Endothelial cell of umbilical vein (primary cell): ENCODE measurements around the gene ZNF568. TPM values are rescaled to one million over a fixed set of nuclear protein-coding genes. Genes with fewer than 3 reads are reported as not detected.

ENCODE experiments used
- BruUV-seq: library from RNA; stranded (reverse); fragments of 400-500 nt; replicated peaks from 2 replicates; lab custom pipeline; 2021; lab: Mats Ljungman, UMichigan
- CTCF ChIA-PET: fragments of 300-600, 350-600 bp; sonication (Branson Sonifier 250); formaldehyde crosslinking; loops from one replicate; lab custom pipeline; 2021; ENCODE audit warnings: antibody characterized with exemption, inconsistent platforms; lab: Charles Lee
- POLR2A ChIA-PET: fragments of 300-600, 350-600 bp; sonication (Branson Sonifier 250); formaldehyde crosslinking; loops from one replicate; lab custom pipeline; 2021; ENCODE audit warnings: antibody characterized with exemption, inconsistent platforms; lab: Charles Lee
- DNase-seq: peaks from one replicate; pipeline ENCODE4 v3.0.0-alpha.2; 2011; ENCODE audit warnings: low read depth, low spot score
- FAIRE-seq: peaks from 2 replicates; lab custom pipeline; 2011; peaks lifted over from hg19 to GRCh38; lab: Jason Lieb, UNC
- H2AFZ ChIP-seq: 2 replicates; pipeline ENCODE4 v1.6.0; 2012; ENCODE audit warnings: low read depth, low read length, control low read depth, inconsistent platforms
- H3K27ac ChIP-seq: 2 replicates; pipeline ENCODE4 v1.5.1; 2011; ENCODE audit warnings: low read depth, mild to moderate bottlenecking, control low read depth, low read length, moderate library complexity; ENCODE audit not compliant: insufficient read depth
- H3K27me3 ChIP-seq, 2 experiments: 2 replicates each; pipeline versions ENCODE4 v1.6.0 to v1.6.1; 2011; ENCODE audit warnings: low read length in 2 of 2, mixed read lengths in 1 of 2; ENCODE audit not compliant: control insufficient read depth in 2 of 2, insufficient read depth in 2 of 2
- H3K36me3 ChIP-seq, 2 experiments: 2 replicates in 1 of 2; 3 replicates in 1 of 2; pipeline ENCODE4 v1.5.1; 2011; ENCODE audit warnings: low read length in 2 of 2, mild to moderate bottlenecking in 1 of 2, moderate library complexity in 1 of 2; ENCODE audit not compliant: control insufficient read depth in 2 of 2, insufficient read depth in 2 of 2; ENCODE audit errors: extremely low read depth in 1 of 2
- H3K4me1 ChIP-seq: 3 replicates; pipeline ENCODE4 v1.5.1; 2011; ENCODE audit warnings: mild to moderate bottlenecking, low read length; ENCODE audit not compliant: control insufficient read depth, insufficient read depth; ENCODE audit errors: extremely low read depth
- H3K4me2 ChIP-seq: 2 replicates; pipeline ENCODE4 v1.6.1; 2011; ENCODE audit warnings: low read length, control low read depth, mixed read lengths; ENCODE audit not compliant: insufficient read depth
- H3K4me3 ChIP-seq, 3 experiments: fragments of 200-600 bp in 1 of 3; sonication (generic), shearing (Covaris generic) in 1 of 3; replicated peaks in 1 of 3; 2 replicates each; pipeline ENCODE4 v1.5.1; 2011 to 2016; ENCODE audit warnings: control low read depth in 3 of 3, low read length in 3 of 3, mild to moderate bottlenecking in 2 of 3, inconsistent platforms in 1 of 3, low read depth in 1 of 3, moderate library complexity in 1 of 3; ENCODE audit not compliant: insufficient read depth in 1 of 3
- H3K79me2 ChIP-seq: 2 replicates; pipeline ENCODE4 v1.6.0; 2012; ENCODE audit warnings: low read length, inconsistent platforms; ENCODE audit not compliant: control insufficient read depth, insufficient read depth
- H3K9ac ChIP-seq: replicated peaks from 2 replicates; pipeline ENCODE3; 2011; ENCODE audit warnings: low read length, control low read depth; ENCODE audit not compliant: insufficient read depth; ENCODE audit errors: extremely low read depth
- H3K9me1 ChIP-seq: replicated peaks from 3 replicates; pipeline ENCODE4 v1.6.0; 2011; ENCODE audit warnings: mild to moderate bottlenecking, low read length; ENCODE audit not compliant: control insufficient read depth, insufficient read depth; ENCODE audit errors: extremely low read depth
- H3K9me3 ChIP-seq: replicated peaks from 2 replicates; pipeline ENCODE4 v1.5.1; 2012; ENCODE audit warnings: low read length, inconsistent platforms; ENCODE audit not compliant: control insufficient read depth, insufficient read depth
- H4K20me1 ChIP-seq: replicated peaks from 2 replicates; pipeline ENCODE3; 2011; ENCODE audit warnings: mild to moderate bottlenecking, low read length; ENCODE audit not compliant: control insufficient read depth, insufficient read depth; ENCODE audit errors: extremely low read depth
- CTCF ChIP-seq, 2 donors: IDR thresholded peaks; 1 replicate in 1 of 2; 2 replicates in 1 of 2; pipeline ENCODE4 v1.5.1; 2011; ENCODE audit warnings: low read length in 2 of 2, mild to moderate bottlenecking in 2 of 2, moderate library complexity in 2 of 2, control low read depth in 1 of 2, inconsistent platforms in 1 of 2, low read depth in 1 of 2; ENCODE audit not compliant: insufficient read depth in 1 of 2; ENCODE audit errors: extremely low read depth in 1 of 2
- EZH2 ChIP-seq: IDR thresholded peaks from 2 replicates; pipeline ENCODE4 v1.6.1; 2012; ENCODE audit warnings: borderline replicate concordance, low read depth, mild to moderate bottlenecking, moderate library complexity, low read length, inconsistent platforms; ENCODE audit not compliant: severe bottlenecking
- FOS ChIP-seq: IDR thresholded peaks from 2 replicates; pipeline ENCODE4 v1.6.1; 2011; ENCODE audit warnings: mild to moderate bottlenecking, low read length, moderate library complexity, borderline replicate concordance; ENCODE audit not compliant: insufficient read depth
- GATA2 ChIP-seq: IDR thresholded peaks from 2 replicates; pipeline ENCODE4 v1.7.0; 2011; ENCODE audit warnings: low read depth, mild to moderate bottlenecking, moderate library complexity, mixed read lengths, low read length; ENCODE audit not compliant: insufficient read length, insufficient read depth
- JUN ChIP-seq: IDR thresholded peaks from 2 replicates; pipeline ENCODE4 v1.6.1; 2011; ENCODE audit warnings: borderline replicate concordance, low read depth; ENCODE audit not compliant: insufficient read length, insufficient read depth
- MAX ChIP-seq: IDR thresholded peaks from 2 replicates; pipeline ENCODE4 v1.6.1; 2011; ENCODE audit not compliant: insufficient read depth, insufficient read length
- MYC ChIP-seq: IDR thresholded peaks from one replicate; pipeline ENCODE4 v1.6.1; 2011; ENCODE audit warnings: mild to moderate bottlenecking, low read depth, low read length
- POLR2A ChIP-seq: IDR thresholded peaks from 2 replicates; pipeline ENCODE4 v1.6.1; 2012; ENCODE audit warnings: low read depth, mild to moderate bottlenecking, control low read depth, low read length
- POLR2AphosphoS5 ChIP-seq: IDR thresholded peaks from 2 replicates; pipeline ENCODE4 v1.6.1; 2012; ENCODE audit warnings: low read depth, mild to moderate bottlenecking, control low read depth, low read length, moderate library complexity; ENCODE audit not compliant: insufficient read depth
- dilution Hi-C: fragments of 300-500 bp; cut with MboI; formaldehyde crosslinking; loops from one replicate; pipeline ENCODE4 v1.15.0; 2019; ENCODE audit warnings: low sequenced_read_pairs; ENCODE audit not compliant: extremely low pct_ligation_motif_present
- intact Hi-C: fragments of 100-400 bp; cut with micrococcal nuclease; formaldehyde crosslinking; loops from one replicate; pipeline ENCODE4 v1.10.0; 2022
- polyA plus RNA-seq, 4 experiments: library from polyadenylated mRNA; depleted of rRNA in 3 of 4; stranded (reverse) in 3 of 4; unstranded in 1 of 4; fragments of >200 nt; gene quantifications; 2 replicates each; pipeline versions ENCODE4 v1.2.1 to v1.2.3, GENCODE V29; 2011 to 2012; ENCODE audit warnings: missing spikeins in 1 of 4
- total RNA-seq: library from RNA; stranded (reverse); gene quantifications from 2 replicates; pipeline ENCODE4 v1.2.3, GENCODE V29; 2021

The ZNF568 gene
- total and polyA plus RNA-seq, 2 donors (not counting 3 experiments of a cell fraction or from before 2014, with no cell fraction given) = 3.1 to 6.4 TPM

- no peak overlapping the region for H3K4me3 ChIP-seq
- no TSS peak for BruUV-seq
- H3K27ac ChIP-seq = no peak overlapping the region
- TF ChIP-seq POLR2A (no peak), POLR2AphosphoS5 (no peak), FOS (no peak), GATA2 (no peak), JUN (no peak), MAX (no peak), CTCF (IDR thresholded peaks at IDR 0.05; ENCODE audit: extremely low read depth in 1 of 2, insufficient read depth in 1 of 2, low read depth in 1 of 2, low read length in 2 of 2) (no peak), MYC (no peak), EZH2 (no peak)
- ChIA-PET CTCF (no interaction called here), POLR2A (no interaction called here)
- no peaks in the 10 kb centered on the region for H3K36me3 ChIP-seq
- no peaks in the 10 kb centered on the region for H4K20me1 ChIP-seq
- no peak overlapping the region for H3K9ac ChIP-seq
- no peaks in the 10 kb centered on the region for H3K4me1 ChIP-seq
- H3K4me2 ChIP-seq = no peak overlapping the region
- no peaks in the 10 kb centered on the region for H3K27me3 ChIP-seq
- H2AFZ ChIP-seq = no peak overlapping the region
- no peaks in the 10 kb centered on the region for H3K79me2 ChIP-seq
- peaks cover 6% of the 10 kb centered on the region for H3K9me3 ChIP-seq
- intact Hi-C loops (no loop called here), dilution Hi-C loops (no loop called here)
- no peaks in the 10 kb centered on the region for H3K9me1 ChIP-seq
- FAIRE-seq (no peak), DNase-seq (no peak)
Measured at GRCh38 chr19:37012093-37012745, 96.1 kb downstream of the ZNF568 start.
